ENCODE measurements around the gene ITPKC. TPM values are rescaled to one million over a fixed set of nuclear protein-coding genes. Genes with fewer than 3 reads are reported as not detected.

ITPKC gene
- total and polyA plus RNA-seq, 4 donors, result 11.1 to 25.7 (median 18.9) TPM

Other genes starting within 250 kb of the ITPKC start
- gene SHKBP1, start 140.2 kb upstream of the ITPKC start, total RNA-seq, result 10 to 100 TPM; 54.0 to 75.3 TPM
- 100 to 1,000 TPM in 1 of 2 donors, 10 to 100 TPM in 1; 29.4 to 150 TPM for gene SHKBP1, start 140.2 kb upstream of the ITPKC start, polyA plus RNA-seq
- 100 to 1,000 TPM; 286 to 725 TPM for gene LTBP4, start 115.7 kb upstream of the ITPKC start, total RNA-seq
- gene LTBP4, start 115.7 kb upstream of the ITPKC start, polyA plus RNA-seq, result 100 to 1,000 TPM; 140 to 768 TPM
- gene NUMBL, start 26.5 kb upstream of the ITPKC start, total RNA-seq, result 10 to 100 TPM; 51.7 to 95.4 TPM
- 10 to 100 TPM in 1 of 2 donors, 1 to 10 TPM in 1; 9.8 to 70.2 TPM for gene NUMBL, start 26.5 kb upstream of the ITPKC start, polyA plus RNA-seq
- gene COQ8B, start 226 bp upstream of the ITPKC start, total RNA-seq, result 10 to 100 TPM; 26.2 to 39.3 TPM
- 10 to 100 TPM; 20.5 to 79.8 TPM for gene COQ8B, start 226 bp upstream of the ITPKC start, polyA plus RNA-seq
- gene ACTMAP, start 33.4 kb downstream of the ITPKC start, total RNA-seq, result 1 to 10 TPM; 4.2 to 6.1 TPM
- 1 to 10 TPM in 1 of 2 donors, under 1 TPM in 1; 0.88 to 3.2 TPM for gene ACTMAP, start 33.4 kb downstream of the ITPKC start, polyA plus RNA-seq
- 10 to 100 TPM; 40.5 to 47.2 TPM for gene SNRPA, start 34.1 kb downstream of the ITPKC start, total RNA-seq
- gene SNRPA, start 34.1 kb downstream of the ITPKC start, polyA plus RNA-seq, result 10 to 100 TPM; 26.7 to 49.1 TPM
- gene MIA, start 58.4 kb downstream of the ITPKC start, total RNA-seq, result 1 to 10 TPM; 1.7 to 3.6 TPM
- not detected for gene MIA, start 58.4 kb downstream of the ITPKC start, polyA plus RNA-seq
- 10 to 100 TPM; 28.1 to 33.3 TPM for gene RAB4B, start 61.1 kb downstream of the ITPKC start, total RNA-seq
- 10 to 100 TPM; 19.3 to 67.2 TPM for gene RAB4B, start 61.1 kb downstream of the ITPKC start, polyA plus RNA-seq
- 100 to 1,000 TPM in 1 of 2 donors, 10 to 100 TPM in 1; 85.7 to 102 TPM for gene EGLN2, start 82.1 kb downstream of the ITPKC start, total RNA-seq
- gene EGLN2, start 82.1 kb downstream of the ITPKC start, polyA plus RNA-seq, result 100 to 1,000 TPM in 1 of 2 donors, 10 to 100 TPM in 1; 60.0 to 120 TPM
- gene CYP2A6, start 133.3 kb downstream of the ITPKC start, total RNA-seq, result not detected
- under 1 TPM in 1 of 2 donors, not detected in 1; 0.38 TPM for gene CYP2A6, start 133.3 kb downstream of the ITPKC start, polyA plus RNA-seq
- not detected for gene CYP2A7, start 165.1 kb downstream of the ITPKC start, total RNA-seq
- not detected for gene CYP2A7, start 165.1 kb downstream of the ITPKC start, polyA plus RNA-seq

Measured in aorta (tissue), 4 donors.